Activated CD8-positive, alpha-beta memory T cell treated with anti-CD3 and anti-CD28 coated beads, Interleukin-2, amount 50 U/mL, for 24 hours (primary cell): Measurements from ENCODE around the gene PALM2AKAP2.
"Not testable (repeated sequence)": the region's sequence is repeated elsewhere in the genome, so short reads cannot be mapped to it uniquely, and the experiment has no call there.

Experiments
- DNase-seq: peaks from one replicate; pipeline ENCODE4 v3.0.0-alpha.2; 2020; ENCODE audit errors: extremely low read depth

The PALM2AKAP2 gene

DNA sequence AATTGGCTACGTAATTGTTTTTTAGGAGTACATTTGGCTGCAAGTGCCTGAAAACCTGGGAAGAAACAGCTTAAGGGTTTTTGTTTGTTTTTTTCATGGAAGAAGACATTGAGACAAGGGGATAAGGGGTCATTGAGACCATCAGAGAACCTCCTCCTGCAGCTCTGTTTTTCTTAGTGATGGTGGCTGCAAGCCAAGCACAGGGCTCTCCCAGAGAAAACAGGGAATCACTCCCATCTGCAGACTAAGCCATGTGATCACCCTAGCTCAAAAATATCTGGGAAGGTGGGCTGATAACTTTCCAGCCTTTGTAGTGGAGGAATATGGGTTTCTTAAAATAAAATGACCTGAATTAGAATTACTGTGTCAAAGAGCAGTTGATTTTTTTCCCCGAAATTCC is 25.1 kb downstream of the PALM2AKAP2 start:
- no peak for DNase-seq

DNA sequence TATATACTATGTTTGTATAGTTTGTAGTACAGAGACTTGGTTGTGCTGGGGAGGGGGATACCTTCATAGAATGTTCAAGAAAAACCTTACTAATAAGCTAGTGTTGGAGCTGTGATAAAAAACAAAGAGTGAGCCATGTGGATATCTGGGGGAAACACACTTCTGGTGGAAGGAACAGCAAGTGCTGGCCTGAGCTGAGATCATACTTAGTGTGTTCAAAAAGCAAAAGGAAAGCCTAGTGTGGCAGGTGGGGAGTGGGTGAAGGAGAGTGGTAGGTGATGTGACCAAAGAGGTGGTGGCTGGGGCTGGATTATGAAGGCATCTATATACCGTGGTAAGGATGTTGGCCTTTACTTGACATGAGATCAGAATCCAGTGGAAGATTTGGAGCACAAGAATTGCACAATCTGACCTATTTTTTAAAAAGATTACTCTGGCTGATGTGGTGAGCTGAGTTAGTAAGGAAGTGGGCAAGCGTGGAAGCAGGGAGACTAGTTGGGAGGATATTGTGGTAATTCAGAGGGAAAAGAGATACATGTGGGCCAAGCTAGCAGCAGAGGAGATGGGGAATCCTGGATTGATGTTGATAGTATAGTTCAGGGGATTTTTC is 26.6 kb downstream of the PALM2AKAP2 start:
- no peak for DNase-seq

DNA sequence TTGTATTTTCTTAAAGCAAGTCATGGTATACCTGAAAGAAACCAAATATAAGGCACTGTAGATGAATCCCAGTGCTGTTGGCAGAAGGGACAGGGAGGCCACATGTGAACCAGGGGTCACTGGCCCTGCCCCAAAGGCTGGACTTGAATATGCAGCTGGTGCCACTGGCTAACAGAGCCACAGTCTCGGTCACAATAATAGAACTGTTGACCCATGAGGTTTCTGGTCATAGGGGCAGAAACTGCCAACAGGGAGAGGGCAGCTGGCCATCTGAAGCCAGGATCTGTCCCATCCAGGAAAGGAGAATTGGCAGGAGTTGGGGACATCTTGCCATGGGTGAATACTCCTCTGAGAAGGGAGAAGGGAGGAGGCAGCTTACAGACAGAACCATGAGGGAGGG is 31.9 kb downstream of the PALM2AKAP2 start:
- no peak for DNase-seq

DNA sequence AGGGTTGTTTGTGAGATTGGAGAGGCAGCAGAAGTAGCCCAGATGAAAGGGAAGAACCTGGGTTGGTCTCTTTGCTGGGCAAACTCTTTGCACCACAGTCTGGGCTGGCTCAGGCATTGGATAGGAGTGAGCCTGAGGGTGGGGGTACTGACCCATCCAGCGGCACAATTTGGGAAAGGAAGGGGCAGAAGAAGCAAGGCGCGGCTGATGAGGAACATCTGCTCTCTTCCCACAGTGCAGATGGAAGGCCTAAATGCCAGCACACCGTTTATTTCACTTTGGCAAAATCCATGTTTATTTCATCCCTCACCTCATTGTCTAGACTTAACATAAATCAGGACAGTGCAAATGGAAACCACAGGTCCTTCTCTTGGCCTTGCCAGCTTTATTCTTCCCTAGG is 32.3 kb downstream of the PALM2AKAP2 start:
- no peak for DNase-seq

DNA sequence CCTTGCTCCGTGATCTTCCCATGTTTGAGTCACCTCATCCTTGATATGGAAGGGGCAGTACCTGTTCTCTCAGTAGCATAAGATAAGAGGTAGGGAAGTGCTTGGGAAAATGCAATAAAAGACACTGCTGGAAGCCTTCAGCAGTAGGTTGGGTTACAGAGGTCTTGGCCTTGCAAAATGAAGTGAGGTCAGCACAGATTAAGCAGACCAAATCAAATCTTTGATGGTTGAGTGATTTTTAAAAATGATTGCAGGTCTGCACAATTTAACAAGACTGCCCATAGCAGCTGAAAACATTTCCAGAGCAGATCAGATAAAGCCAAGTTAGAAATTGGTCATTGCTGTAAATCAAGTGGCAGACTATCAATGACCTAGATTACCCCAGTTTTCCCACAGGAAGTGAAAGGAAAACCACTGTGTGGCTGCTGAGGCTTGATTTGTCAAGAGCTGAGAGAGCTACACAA is 32.9 kb downstream of the PALM2AKAP2 start:
- DNase-seq = no peak

DNA sequence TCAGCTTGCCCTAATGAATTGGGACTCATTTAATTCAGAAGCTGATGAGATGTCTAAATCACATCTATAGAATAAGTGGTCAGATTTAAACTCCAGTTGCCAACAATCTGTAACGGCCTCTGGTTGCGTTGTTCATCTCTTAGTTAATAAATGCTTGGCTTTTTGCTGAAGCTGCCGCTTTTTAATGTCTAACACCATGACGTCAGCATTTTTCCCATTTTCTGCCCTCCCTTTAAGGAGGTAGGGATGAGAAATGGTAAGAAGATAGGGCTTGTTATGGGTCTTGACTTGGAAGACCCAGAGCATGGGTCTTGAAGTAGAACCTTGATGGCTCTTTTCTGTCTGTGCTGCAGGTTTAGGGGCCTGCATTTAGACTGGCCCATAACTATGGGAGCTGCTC is 33.3 kb downstream of the PALM2AKAP2 start:
- DNase-seq = no peak

DNA sequence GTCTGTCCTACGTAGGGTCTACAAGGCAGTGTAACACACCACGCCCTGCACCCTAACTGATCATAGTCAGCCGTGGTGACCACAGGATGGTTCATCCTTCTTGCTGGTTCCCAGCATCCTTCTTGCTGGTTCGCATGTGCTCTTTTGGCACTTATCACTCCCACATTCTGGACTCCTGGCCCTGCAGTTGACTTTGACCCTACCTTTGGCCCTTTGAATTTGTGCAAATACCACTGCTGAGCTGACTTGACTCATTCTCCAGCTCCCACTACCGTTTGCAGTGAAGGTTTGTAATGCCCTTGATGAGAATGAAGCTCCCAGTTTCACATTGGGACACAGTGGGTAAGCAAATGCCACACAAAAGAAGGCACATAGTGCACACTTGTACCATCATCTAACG is 33.8 kb downstream of the PALM2AKAP2 start:
- no peak for DNase-seq

DNA sequence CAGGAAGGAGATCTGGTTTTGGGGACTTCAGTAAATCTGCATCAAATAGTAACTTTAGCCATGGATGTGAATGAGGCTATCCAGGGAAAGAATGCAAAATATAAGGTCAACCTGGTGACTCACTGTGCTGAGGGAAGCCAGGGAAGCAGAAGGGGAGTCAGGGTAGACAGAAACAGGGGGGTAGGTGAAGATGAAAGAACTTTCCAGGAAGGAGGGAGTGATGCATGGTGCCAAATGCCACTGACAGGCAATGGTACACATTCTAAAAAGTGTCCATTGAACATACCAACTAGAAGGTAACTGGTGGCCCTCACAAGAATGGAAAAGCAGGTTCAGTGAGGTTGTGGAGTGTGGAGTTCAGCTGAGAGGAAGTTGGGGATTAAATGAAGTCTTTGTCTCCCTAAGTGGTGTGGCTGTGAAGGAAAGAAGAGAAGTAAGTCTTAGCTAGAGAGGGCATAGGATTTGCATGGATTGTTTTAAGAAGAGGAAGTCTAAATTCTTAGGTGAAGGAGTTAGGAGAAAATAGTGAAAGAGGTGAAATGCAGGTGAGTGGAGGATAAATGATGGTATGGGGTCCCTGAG is 35.5 kb downstream of the PALM2AKAP2 start:
- DNase-seq = no peak

DNA sequence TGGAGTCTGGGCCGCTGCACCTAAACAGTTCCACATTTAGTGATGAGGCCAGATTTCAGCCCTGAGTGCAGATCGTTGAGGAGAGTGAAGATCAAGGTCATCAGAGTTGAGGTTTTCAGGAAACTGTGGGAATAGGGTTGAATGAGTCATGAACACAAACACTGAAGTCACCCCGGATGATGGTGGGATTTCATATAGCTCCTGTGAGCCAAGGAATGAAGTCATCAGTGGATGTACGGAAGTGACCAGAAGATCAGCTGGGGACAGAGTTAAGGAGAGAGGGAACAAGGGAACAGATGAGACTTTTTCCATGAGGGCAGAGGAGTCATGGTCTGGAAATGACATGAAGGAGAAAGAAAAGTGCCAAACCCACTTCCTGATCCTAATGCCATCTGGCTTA is 36.5 kb downstream of the PALM2AKAP2 start:
- DNase-seq = no peak

DNA sequence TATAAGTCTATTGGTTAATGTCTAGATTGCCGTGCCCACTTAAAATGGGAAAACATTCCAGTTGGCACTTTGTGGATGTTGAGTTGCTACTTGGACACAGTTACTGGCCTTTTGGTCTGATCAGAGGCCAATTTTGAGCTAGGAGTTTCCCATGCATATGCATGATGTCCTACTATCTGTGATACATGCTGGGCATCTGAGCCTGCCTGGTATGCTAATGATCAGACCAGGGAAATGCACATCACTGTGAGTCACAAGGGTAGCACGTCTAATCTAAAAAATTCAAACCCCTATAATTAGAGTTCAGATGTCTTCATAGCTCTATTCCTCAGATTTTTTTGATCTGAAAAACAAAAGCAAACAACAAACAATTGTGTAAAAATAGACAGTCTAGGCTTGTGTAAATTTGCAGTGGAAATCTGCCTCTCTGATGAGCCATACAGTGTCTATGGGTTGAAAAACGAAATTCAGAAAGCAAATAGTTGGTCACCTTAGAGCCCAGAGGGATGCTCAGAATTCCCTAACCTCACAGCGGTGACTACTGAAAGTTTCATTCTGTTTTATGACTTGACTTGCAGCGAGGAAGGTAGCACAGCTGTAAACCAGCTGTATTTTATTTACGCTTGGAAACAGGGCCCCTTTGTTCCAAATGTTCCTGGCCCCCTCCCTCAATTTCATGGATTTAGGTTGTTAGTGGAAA is 37.3 kb downstream of the PALM2AKAP2 start:
- no peak for DNase-seq

DNA sequence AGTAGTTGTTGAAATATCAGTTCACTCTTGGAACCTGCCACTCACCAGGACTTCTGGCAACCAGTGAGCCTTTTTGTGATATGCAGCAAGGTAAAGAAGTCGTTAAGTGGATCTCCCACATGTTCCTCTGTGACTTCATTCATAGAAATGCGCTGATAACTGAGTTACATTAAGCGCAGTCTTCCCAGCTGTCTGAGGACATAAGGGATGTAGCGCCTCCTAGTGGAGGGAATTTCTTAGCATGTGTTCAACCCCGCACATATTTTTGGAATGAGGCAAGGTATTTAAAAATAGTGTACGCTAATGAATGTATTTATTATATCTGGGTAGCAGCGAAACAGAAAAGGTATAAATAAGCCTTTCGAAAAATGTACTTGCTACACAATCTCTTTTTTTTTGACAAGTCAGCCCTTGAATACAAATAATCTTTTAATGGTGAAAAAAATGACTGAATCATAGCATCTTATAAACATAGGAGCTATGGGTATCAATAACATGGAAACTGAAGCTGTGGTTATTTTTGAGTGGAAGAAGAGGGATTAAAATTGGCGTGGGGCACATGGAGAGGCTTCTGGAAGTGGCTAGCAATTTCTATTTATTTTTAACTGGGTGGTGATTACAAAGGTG is 38.0 kb downstream of the PALM2AKAP2 start:
- no peak for DNase-seq

DNA sequence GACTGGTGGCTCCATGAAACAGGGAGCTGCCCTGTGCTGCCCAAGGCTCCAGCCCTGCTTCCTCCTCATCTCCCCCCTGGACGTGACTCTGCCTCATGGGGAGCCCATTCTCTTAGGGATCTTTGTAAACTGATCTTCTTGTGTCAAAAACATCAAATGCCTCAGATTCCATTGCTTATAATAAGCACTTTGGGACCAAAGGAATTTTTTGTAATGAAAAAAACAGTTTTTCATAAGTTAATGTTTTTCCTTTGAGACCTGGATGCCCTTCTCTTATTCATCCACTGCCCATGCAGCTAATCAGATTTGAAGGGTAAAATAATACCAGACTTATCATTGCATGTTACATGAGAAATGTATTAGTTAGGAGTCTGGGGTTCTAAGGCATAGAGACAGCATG is 41.7 kb downstream of the PALM2AKAP2 start:
- no peak for DNase-seq

DNA sequence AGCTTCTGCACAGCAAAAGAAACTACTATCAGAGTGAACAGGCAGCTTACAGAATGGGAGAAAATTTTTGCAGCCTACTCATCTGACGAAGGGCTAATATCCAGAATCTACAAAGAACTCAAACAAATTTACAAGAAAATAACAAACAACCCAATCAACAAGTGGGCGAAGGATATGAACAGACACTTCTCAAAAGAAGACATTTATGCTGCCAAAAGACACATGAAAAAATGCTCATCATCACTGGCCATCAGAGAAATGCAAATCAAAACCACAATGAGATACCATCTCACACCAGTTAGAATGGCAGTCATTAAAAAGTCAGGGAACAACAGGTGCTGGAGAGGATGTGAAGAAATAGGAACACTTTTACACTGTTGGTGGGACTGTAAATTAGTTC is 45.4 kb downstream of the PALM2AKAP2 start:
- DNase-seq = not testable (repeated sequence)

DNA sequence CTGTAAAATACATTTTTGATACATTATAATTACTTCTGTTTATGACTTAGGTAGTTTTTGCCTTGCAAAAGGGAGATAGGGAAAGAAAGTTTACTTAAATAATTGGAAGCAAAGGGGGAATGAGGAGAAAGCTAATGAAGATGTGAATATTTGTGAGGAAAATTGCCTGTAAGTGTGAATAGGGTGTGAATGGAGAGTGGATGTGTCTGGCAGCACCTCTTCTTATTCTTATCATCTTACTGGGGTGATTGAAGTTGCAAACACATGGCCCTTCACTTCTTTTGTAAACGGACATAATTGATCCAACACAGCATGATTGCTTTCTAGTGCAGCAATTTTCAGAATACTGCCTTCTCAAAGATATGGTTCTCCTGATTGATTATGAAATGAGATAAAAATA is 46.6 kb downstream of the PALM2AKAP2 start:
- DNase-seq = no peak

DNA sequence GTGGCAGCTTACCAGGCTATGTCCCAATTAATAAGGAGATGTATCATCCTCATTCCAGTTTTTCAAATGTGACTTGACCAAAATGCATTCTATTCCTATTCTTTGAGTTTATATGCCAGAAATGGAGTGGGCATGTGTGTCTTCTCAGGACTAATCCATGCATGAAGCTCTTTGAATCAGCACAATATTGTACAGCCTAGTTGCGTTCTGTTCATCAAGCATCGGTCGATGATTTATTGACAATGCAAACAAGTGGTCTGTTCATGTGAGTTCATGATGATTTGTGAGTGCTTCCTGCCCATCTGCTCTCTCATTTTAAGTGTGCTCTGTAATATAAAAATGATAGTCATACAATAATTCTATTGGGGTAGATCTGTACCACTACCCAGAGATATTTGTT is 48.3 kb downstream of the PALM2AKAP2 start:
- DNase-seq = no peak
